ENCODE data around the gene B3GALT6. TPM values are rescaled to one million over a fixed set of nuclear protein-coding genes. Genes with fewer than 3 reads are reported as not detected.

The B3GALT6 gene
- total RNA-seq, 1 experiment from 2014 or later, result 27.1 TPM

DNA sequence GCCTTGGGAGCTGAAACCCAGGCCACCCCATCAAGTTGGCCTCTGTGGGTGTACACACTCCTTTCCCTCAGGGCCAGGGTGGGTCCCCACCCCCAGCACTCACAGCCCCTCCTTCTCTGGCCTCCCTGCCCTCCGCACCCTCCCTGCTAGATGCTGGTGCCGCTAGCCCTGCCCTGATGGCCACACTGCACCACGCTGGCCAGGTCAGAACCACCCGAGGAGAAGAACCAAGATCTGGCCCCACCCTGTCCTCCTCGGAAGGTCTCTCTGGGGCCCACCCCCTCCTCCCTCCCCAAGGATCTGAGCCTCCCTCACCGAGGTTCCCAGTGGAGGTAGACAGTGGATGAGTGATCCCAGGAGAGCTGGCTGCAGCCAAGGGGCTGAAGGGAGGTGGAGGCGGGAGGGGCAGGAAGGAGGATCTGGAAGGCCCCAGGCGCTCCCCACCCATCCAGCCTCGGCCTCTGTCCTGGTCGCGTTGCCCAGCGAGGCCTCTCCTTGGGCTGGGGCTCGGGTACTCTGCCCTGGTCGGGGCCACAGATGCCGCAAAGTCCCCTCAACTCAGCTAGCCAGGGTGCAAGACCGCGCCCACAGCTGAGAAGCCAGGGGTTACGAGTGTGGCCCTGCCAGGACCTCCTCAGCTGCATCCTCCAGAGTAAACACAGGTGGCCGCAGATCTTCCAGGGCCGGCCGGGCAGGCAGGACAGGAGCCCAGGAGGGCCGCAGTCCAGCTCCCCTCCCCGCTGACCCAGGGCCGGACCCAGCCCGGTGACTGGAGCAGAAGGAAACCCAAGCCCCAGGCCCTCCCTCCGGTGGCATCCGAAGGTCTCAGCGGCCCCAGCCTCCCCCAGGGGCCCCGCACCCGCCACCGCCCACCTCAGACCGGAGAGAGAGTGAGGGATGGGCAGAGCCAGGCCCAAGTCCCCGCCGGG lies 5.2 kb downstream of the B3GALT6 start:
- Histone ChIP-seq H3T11ph (ENCODE audit: low read length) (no peak overlapping the region), H3K27ac (ENCODE audit: insufficient read length, low read depth, low read length) (no peak overlapping the region)
- H3K36me3 Mint-ChIP-seq (ENCODE audit: insufficient read depth in 1 of 3, low read depth in 3 of 3), result peaks cover 12 to 17% (median 16%) of the 10 kb centered on the region in 3 experiments

More for the DNA sequence above, 5.2 kb downstream of the B3GALT6 start:
- no peak overlapping the region for H2AK5ac ChIP-seq (ENCODE audit: insufficient read length, low read length)
- no peaks in the 10 kb centered on the region for H3K4me1 ChIP-seq (ENCODE audit: insufficient read depth, low read length)
- H3K56ac ChIP-seq (ENCODE audit: insufficient read length, low read depth, low read length), result no peak overlapping the region
- H4K91ac ChIP-seq (ENCODE audit: insufficient read length, low read depth, low read length), result no peak overlapping the region
- no peak overlapping the region for H3K23ac ChIP-seq (ENCODE audit: insufficient read length, low read depth, low read length)
- no peak overlapping the region for H2AFZ ChIP-seq (ENCODE audit: low read length)
- peaks cover 0 to 4% of the 10 kb centered on the region in 2 experiments; a peak in 1 of 5 replicates for H3K9me3 Mint-ChIP-seq
- no peak overlapping the region for H4K5ac ChIP-seq (ENCODE audit: insufficient read length, low read depth, low read length)
- no peak overlapping the region for H3K18ac ChIP-seq (ENCODE audit: insufficient read length, low read depth, low read length)
- H2BK15ac ChIP-seq (ENCODE audit: low read depth, low read length), result no peak overlapping the region
- no peaks in the 10 kb centered on the region; the same call in 1 of the 2 replicates for H3K27me3 Mint-ChIP-seq (ENCODE audit: low read depth)
- no peak overlapping the region for H2BK12ac ChIP-seq (ENCODE audit: insufficient read length, low read depth, low read length)
- H2BK20ac ChIP-seq (ENCODE audit: low read depth, low read length, poor library complexity, severe bottlenecking), result no peak overlapping the region
- H2BK5ac ChIP-seq (ENCODE audit: insufficient read length, low read length), result no peak overlapping the region
- no peaks in the 10 kb centered on the region for H3K79me1 ChIP-seq (ENCODE audit: insufficient read depth, low read depth, low read length, poor library complexity, severe bottlenecking)
- H4K8ac ChIP-seq (replicated peaks; ENCODE audit: insufficient read length, low read depth, low read length), result no peak overlapping the region
- H3K4me1 Mint-ChIP-seq, result peaks cover 8 to 21% of the 10 kb centered on the region in 2 experiments
- H3K9ac ChIP-seq (ENCODE audit: extremely low read depth, insufficient read length, low read length), result no peak overlapping the region
- DNase-seq, result no peak
- no peak overlapping the region; a peak in 1 of 7 replicates for H3K27ac Mint-ChIP-seq
- no peaks in the 10 kb centered on the region for H4K20me1 ChIP-seq (ENCODE audit: control insufficient read depth, insufficient read depth, insufficient read length)
- H3K9me3 ChIP-seq (ENCODE audit: control insufficient read depth, low read depth, low read length), result no peaks in the 10 kb centered on the region
- H3K14ac ChIP-seq (ENCODE audit: insufficient read depth, low read length), result no peak overlapping the region; the same call in 1 of the 2 replicates
- no peak overlapping the region for H3K4me3 Mint-ChIP-seq
- no peak overlapping the region for H3K4me2 ChIP-seq (ENCODE audit: insufficient read depth, insufficient read length, low read length)
- no peaks in the 10 kb centered on the region for H3K23me2 ChIP-seq (ENCODE audit: insufficient read length, low read depth, low read length, poor library complexity, severe bottlenecking)
- TF ChIP-seq, protein P1, sequence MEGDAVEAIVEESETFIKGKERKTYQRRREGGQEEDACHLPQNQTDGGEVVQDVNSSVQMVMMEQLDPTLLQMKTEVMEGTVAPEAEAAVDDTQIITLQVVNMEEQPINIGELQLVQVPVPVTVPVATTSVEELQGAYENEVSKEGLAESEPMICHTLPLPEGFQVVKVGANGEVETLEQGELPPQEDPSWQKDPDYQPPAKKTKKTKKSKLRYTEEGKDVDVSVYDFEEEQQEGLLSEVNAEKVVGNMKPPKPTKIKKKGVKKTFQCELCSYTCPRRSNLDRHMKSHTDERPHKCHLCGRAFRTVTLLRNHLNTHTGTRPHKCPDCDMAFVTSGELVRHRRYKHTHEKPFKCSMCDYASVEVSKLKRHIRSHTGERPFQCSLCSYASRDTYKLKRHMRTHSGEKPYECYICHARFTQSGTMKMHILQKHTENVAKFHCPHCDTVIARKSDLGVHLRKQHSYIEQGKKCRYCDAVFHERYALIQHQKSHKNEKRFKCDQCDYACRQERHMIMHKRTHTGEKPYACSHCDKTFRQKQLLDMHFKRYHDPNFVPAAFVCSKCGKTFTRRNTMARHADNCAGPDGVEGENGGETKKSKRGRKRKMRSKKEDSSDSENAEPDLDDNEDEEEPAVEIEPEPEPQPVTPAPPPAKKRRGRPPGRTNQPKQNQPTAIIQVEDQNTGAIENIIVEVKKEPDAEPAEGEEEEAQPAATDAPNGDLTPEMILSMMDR (conservative IDR thresholded peaks at IDR 0.05), result no peak
- H2BK120ac ChIP-seq (ENCODE audit: low read depth, low read length, poor library complexity, severe bottlenecking), result no peak overlapping the region
- H3K27me3 ChIP-seq (ENCODE audit: insufficient read depth, low read length), result no peaks in the 10 kb centered on the region
- WGBS (ENCODE audit: extremely low coverage, insufficient read length, low lambda C conversion rate), result no CpG with 5 or more reads among the region's 34 CpGs
- H3K4ac ChIP-seq (ENCODE audit: low read depth, low read length), result no peak overlapping the region
- H3K79me2 ChIP-seq (ENCODE audit: insufficient read depth, low read length), result no peaks in the 10 kb centered on the region

All from H9 (cell line).